Ammon's horn (tissue), 1 donor: ENCODE measurements around the gene TMEM95.
"Not testable (repeated sequence)": the region's sequence is repeated elsewhere in the genome, so short reads cannot be mapped to it uniquely, and the experiment has no call there.

ENCODE experiments used
- DNase-seq: peaks from one replicate; pipeline ENCODE4 v3.0.0-alpha.2; 2016; ENCODE audit warnings: low spot score

The TMEM95 gene

DNA sequence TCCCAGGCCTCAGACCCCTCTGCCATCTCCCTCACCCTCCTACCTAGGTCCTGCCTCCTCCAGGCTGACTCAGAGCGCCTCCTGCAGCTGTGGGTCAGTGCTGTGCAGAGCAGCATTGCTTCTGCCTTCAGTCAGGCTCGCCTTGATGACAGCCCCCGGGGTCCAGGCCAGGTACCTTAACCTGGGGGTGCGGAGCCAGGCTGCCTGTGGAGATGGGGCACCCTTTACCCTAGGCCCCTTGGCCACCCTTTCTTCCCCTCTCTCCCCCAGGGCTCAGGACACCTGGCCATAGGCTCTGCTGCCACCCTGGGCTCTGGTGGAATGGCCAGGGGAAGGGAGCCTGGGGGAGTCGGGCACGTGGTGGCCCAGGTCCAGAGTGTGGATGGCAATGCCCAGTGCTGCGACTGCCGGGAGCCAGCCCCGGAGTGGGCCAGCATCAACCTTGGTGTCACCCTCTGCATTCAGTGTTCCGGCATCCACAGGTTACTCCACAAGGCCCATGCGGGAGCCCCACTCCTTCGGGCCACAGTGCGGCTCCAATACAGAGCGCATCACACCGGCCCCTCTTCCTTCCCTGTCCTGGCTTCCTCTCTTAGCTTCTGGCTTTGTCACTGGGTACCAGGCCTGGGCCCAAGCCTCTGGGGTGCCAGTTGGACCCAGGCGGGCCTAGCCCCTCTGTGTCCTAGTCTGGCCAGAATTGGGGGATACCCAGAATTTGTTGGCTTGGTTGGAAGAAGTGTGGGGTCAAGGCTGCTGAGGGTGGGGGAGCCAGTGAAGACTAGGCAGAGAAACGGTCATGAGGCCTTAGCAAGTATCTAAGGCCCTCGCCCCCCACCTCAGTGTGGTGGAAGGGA, 8.0 kb upstream of the TMEM95 start:
- no peak for DNase-seq

DNA sequence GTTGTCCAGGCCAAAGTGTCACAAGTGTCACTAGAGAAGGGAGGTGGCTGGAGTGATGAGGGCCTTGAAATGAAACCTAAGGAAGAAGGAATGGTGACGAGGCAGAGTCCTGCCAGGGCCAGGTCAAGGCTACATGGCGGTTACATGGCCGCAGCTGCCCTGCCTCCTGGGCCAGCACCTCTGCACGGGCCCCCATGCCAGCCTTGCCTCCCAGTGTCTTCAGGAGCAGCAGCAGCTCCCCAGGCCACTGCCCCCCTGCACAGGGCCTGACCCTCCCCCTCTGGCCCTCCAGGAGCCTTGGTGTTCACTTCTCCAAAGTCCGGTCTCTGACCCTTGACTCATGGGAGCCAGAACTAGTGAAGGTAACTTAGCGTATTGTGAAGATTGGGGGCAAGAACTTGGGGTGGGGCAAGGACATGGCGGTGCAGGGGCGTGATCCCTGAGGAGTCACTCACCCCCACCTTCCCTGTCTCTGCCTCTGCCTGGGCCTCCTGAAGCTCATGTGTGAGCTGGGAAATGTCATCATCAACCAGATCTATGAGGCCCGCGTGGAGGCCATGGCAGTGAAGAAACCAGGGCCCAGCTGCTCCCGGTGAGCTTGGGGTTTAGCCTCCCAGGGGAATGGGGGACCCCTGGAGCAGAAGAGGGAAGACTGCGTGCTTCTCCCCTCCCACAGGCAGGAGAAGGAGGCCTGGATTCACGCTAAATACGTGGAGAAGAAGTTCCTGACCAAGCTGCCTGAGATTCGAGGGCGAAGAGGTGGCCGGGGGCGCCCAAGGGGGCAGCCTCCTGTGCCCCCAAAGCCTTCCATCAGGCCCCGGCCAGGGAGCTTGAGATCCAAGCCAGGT, 7.1 kb upstream of the TMEM95 start:
- DNase-seq, result no peak

DNA sequence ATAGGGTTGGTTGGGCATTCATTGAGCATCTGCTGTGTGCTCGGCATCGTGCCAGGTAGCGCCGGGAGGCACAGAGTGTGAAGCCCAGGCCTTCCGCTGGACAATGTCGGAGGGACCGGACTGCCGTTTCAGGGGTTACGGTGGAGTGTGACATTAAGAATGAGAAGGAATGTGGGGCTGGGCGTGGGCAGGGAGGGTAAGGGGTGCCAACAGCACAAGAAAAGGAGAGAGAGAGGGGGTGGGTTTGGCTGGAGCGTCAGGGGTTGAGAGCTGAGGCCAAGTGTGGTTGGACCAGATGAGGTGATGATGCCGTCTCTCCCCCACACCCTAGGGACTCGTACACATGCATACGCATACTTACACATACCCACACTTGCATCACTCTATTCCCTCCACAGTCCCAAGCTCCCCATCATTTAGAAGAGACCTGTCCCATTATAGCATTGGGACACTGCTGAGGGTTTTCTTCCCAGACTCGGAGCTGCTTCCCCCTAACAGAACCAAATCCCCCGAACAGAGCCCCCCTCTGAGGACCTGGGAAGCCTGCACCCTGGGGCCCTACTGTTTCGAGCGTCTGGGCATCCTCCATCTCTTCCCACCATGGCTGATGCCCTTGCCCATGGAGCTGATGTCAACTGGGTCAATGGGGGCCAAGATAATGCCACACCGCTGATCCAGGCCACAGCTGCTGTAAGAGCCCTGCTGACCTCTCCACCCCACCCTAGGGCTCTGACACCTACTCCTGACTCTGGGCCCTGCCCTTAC, 6.3 kb upstream of the TMEM95 start:
- DNase-seq, result no peak

DNA sequence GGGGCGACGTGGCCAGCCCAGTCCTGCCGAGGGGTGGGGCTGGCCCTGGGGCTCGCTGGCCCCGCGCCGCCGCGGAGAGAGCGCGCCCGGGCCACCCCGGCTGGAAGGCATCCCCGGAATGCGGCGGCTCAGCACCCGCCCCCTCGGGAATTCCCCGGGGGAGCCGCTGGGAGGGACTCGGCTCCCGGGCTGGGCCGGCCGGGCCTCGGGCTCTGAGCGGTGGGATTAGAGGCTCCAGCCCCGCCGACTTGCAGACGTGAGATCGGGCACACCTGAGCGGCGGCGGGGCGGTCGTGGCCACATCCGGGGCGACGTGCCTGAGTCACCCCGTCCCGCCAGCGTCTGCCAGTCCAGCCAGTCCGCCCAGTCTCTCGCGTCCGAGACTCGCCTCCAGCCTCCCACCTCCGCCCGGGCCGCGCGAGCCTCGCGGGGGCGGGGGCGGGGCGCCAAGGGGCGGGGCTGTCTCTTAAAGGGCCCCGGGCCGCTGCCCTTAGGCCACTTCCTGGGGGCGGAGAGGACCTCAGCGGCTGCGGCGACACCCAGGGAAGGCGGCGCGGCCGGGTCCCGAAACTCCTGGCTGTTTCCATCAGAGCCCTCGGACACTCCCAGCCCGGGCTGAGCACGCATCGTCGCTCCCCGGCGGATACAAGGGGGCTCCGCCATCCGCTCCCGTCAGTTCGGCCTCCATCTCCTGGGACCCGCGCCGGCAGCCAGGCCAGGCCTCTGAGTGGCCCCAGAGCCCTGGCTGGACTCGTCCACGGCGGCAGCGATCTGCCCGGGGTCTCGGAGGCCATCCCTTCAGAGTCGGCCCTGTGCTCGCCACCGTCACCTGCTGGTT, 3.1 kb upstream of the TMEM95 start, which contains the start of gene KCTD11:
TSS of gene KCTD11 (plus strand) at position 498 of the 838 bp plus-strand sequence.
- peak; percentile 83 for DNase-seq

DNA sequence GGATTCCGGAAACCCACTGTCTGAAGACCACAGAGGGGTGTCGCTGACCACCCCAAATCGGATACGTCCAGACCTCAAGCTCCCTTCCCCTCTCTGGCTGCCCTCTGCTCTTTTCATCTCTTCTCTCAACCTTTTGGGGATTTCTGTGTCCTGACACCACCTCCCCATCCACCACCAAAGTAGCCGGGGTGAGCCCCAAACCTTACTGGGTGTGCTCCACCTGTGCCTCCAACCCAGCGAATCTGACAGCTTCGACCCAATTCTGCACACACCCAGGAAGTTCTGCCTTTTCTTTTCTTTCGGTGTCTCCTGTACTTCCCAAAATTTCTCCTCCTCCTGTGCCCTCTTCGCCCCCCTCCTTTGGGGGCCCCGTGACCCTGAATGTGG, 2.5 kb upstream of the TMEM95 start:
- DNase-seq, result no peak

DNA sequence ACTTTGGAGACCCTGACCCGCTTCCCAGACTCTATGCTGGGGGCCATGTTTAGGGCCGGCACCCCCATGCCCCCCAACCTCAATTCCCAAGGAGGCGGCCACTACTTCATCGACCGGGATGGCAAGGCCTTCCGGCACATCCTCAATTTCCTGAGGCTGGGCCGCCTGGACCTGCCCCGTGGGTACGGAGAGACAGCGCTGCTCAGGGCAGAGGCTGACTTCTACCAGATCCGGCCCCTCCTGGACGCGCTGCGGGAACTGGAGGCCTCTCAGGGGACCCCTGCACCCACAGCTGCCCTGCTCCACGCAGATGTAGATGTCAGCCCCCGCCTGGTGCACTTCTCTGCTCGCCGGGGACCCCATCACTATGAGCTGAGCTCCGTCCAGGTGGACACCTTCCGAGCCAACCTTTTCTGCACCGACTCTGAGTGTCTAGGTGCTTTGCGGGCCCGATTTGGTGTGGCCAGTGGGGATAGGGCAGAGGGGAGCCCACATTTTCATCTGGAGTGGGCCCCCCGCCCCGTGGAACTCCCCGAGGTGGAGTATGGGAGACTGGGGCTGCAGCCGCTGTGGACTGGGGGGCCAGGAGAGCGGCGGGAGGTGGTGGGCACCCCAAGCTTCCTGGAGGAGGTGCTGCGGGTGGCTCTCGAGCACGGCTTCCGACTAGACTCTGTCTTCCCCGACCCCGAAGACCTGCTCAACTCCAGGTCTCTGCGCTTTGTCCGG, 1.9 kb upstream of the TMEM95 start:
- DNase-seq, result no peak

DNA sequence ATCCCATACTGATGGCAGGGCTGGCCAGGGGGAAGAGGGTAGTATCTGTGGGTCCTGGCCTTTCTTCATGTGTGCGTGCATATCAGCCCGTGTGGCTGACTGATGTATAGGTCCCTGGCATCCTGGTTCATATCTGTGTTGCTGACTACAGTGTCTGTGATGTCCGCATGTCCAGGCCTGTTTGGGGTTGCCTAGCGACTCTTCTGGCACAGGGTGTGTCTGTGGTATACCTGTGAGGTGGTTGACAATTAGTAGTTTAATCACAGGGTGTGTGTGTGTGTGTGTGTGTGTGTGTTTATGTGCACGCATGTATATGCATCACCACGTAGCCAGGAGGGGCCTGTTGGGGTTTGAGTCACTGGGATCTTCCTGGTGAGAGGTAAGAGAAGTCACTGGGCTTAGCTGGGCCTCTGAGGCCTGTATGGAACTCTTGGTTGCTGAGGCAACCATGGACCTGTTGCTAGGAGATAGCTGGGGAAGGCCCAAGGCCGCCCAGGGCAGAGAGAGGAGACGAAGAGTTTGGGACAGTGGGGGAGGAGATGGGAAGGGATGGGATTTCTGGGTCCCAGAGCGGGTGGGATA, 603 bp upstream of the TMEM95 start:
- DNase-seq, result no peak

DNA sequence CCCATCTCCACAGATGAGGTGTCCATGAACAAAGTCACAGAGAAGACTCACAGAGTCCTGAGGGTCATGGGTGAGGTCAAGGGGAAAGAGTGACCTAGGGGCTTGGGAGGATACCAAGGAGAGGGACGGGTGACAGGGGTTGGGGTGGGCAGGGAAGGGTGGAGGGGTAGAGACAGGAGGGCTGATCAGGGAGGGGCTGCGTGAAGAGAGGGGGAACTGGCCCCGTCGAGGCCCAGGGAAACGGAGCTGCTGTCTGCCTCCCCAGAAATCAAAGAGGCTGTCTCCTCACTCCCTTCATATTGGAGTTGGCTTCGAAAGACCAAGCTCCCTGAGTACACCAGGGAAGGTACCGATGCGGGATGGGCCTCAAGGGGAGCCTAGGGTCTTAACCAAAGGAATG, 617 bp downstream of the TMEM95 start:
- DNase-seq, result no peak

DNA sequence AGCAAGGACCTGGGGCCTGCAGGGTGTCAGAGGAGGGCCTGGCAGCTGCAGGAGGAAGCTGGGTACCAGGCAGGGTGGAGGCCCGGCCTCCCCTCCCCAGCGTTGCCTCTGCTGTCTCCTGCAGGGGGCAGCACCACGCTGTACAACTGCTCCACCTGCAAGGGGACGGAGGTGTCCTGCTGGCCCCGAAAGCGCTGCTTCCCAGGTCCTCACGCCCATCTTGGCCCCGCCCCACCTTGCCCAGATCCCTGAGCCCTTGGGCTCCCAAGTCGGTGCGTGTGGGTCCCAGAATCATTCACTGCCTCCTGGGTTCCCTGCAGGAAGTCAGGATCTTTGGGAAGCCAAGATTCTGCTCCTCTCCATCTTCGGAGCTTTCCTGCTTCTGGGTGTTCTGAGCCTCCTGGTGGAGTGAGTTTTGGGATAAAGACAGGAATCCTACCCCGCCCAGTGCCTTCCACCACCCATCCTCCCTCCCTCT, 1.2 kb downstream of the TMEM95 start:
- peak; percentile 80 for DNase-seq

DNA sequence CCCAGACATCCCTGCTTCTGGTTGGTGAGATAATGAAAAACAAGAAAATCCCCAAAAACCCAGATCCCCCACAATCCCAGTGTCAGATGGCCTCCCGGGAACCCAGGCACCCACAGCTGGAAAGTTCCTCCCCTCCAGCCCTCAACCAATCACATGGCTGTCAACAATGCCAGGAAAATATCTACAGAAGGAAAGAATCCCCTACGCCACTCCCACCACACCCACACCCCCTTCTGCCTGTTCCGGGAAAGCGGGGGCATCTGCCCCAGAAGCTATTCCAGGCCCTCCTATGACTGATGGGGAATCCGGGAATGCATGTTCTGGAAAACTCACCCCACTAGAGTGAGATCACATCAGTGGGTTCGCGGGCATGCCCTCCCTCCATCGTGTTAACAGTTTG, 1.8 kb downstream of the TMEM95 start:
- no peak for DNase-seq

DNA sequence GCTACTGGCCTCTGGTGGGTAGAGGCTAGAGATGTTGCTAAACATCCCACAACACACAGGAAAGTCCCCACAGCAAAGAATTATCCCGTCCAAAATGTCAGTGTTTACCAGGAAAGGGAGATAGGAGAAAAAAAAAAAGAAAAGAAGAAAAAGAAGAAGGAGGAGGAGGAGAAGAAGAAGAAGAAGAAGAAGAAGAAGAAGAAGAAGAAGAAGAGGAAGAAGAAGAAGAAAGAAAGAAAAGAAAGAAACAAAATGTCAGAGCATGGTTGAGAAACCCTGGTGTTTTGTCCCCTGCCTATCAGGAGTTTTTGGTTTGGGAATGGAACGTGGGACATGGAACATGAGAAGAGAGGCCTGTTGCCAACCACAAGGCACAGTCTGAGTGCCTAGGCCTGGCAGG, 2.4 kb downstream of the TMEM95 start:
- DNase-seq, result no peak

DNA sequence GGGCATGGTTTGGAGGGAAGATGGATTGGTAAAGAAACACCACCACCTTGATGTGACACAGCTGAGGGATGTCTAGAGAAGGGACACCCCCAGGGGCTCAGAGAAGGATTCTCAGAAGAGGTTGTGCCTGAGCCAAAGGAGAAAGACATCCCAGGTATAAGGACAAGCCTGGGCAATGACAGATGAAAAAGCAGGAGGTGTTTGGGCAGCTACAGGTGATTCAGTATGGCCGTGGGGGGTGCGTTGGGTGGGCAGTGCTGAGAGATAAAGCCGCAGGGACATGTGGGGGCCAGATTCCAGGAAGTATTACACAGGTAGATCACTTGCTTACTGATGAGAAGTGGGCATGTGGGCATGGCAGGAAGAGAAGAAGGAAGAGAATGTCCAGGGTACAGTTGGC, 7.0 kb downstream of the TMEM95 start:
- DNase-seq, result no peak

DNA sequence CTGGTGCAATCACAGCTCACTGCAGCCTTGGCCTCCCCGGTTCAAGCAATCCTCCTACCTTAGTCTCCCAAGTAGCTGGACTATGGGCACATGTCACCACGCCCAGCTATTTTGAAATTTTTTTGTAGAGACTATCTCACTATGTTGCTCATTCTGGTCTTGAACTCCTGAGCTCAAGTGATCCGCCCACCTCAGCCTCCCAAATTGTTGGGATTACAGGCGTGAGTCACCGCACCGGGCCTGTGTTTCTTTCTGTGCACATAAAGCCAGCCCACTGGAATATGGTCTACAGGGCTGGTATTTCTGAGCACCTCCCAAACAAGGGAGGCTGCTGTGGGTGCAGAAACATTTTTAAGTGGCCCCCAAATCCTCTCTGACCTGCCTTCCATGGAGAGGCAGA, 8.4 kb downstream of the TMEM95 start:
- no peak for DNase-seq

DNA sequence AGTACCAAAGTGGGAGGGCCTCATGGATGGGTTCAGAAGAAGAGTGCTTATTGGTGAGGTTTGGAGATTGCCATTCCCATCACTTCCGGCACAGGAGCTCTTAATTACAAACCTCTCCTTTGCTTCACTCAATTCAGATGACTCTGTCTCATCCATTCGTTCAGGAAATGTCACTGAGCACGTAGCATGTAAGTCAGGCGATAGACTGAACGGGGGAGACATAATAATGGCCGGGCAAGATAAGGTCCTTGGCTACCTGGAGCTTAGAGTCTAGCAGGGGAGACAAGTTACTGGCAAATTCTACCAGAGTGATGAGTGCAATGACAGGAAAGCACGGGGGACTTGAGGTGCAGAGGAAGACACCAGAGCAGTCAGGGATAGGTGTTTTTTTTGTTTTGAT, 11.0 kb downstream of the TMEM95 start:
- not testable (repeated sequence) for DNase-seq

DNA sequence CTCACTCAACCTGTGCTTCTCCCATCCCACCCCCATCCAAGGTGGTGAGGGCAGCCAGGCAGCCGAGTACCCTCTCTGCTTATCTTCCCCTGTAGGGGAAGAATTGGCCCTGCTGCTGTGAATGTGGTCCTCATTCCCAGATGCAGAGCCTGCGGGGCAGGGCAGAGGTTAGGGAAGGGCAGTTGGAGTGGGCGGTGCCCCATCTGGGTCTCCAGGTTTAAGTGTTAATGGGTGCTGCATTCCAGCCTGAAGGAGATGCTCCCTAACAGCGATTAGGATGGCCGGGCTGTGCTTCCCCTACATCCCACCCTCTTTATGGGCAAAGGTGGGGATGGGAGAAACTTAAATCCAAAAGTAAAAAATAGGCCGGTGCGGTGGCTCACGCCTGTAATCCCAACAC, 12.1 kb downstream of the TMEM95 start:
- no peak for DNase-seq

DNA sequence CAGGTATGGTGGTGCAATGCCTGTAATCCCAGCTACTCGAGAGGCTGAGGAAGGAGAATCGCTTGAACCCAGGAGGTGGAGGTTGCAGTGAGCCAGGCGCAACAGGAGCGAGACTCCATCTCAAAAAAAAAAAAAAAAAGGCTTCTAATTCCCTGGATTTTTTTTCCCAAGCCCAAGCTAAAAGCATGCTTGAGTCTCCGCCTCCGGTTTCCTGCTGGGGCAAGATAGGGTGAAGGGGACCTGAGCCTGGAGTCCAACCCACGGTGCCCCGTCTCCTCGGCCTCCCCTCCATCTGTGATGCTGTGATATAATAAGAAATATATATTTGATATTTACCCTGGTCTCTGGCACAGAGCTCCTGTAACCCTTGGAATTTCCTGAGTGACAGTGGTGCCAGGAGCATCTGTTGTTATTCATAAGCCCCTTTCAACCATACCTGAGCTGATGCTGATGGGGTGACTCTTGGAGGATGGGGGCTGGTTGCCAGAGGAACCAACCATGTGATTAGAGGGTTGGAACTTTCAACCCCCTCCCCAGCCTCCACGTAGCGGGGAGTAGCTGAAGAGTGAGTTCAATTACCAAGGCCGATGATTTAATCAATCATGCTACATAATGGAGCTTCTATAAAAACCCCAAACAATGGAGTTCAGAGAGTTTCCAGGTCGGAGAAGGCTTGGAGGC, 13.1 kb downstream of the TMEM95 start:
- DNase-seq, result no peak

DNA sequence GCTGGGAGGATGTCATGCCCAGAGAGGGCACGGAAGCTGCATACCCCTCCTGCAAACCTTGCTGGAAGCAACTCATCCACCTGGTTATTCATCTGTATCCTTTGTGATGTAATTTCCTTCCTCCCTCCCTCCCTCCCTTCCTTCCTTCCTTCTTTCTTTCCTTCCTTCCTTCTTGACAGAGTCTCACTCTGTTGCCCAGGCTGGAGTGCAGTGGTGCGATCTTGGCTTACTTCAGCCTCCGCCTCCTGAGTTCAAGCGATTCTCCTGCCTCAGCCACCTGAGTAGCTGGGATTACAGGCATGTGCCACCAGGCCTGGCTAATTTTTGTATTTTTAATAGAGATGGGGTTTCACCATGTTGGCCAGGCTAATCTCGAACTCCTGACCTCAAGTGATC, 13.6 kb downstream of the TMEM95 start:
- not testable (repeated sequence) for DNase-seq

DNA sequence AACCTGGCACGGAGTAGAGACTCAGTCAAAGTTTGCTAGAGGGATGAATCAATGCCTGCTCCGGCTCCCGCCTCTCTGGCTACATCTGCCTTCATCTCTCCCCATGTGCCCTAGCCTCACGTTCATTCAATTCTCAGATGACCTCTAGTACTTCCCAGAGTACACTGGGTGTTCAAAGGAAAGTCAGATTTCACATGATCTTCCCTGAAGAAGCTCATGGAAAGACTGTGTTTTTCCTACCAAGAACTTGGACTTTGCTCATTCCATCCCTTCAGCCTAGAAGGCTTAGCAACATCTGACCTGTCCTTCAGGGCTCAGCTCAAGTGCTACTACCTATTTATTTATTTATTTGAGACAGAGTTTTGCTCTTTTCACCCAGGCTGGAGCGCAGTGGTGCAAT, 14.9 kb downstream of the TMEM95 start:
- DNase-seq, result no peak

DNA sequence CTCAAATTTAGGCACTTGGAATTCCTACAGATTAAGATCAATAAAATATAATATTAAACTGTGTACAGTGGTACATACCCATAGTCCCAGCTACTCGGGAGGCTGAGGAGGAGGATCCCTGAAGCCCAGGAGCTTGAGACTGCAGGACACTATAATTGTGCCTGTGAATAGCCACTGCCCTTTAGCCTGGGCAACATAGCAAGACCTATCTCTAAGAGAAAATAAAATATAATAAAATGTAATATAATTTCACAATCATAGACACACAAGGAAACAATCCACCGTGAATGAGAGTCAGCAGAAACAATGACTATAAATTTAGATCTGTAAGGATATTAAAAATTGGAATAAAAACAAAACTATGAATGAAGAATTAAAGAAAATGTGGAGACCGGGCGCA, 15.9 kb downstream of the TMEM95 start:
- no peak for DNase-seq

DNA sequence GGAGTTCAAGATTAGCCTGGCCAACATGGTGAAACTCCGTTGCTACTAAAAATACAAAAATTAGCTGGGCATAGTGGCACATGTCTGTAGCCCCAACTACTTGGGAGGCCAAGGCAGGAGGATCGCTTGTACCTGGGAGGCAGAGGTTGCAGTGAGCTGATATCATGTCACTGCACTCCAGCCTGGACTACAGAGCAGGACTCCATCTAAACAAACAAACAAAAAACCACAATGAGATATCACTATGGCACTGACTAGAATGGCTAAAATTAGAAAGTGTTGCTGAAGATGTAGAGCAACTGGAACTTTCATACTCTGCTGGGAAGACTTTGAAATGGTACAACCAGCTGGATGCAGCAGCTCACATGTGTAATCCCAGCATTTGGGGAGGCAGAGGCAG, 19.4 kb downstream of the TMEM95 start:
- DNase-seq, result no peak
